Osteoblast (primary cell): ENCODE results near the gene PI4K2A. TPM values are rescaled to one million over a fixed set of nuclear protein-coding genes. Genes with fewer than 3 reads are reported as not detected.

Source experiments
- DNase-seq: peaks from one replicate; pipeline ENCODE4 v3.0.0; 2011; ENCODE audit warnings: low spot score, mixed read lengths; ENCODE audit not compliant: insufficient read length; ENCODE audit errors: missing footprints
- H2AFZ ChIP-seq: 2 replicates; pipeline ENCODE4 v1.6.0; 2011; ENCODE audit warnings: mild to moderate bottlenecking, low read length
- H3K27ac ChIP-seq: 2 replicates; pipeline ENCODE4 v1.5.1; 2011; ENCODE audit warnings: mild to moderate bottlenecking, low read depth, low read length, moderate library complexity
- H3K27me3 ChIP-seq: 2 replicates; pipeline ENCODE4 v1.6.0; 2012; ENCODE audit warnings: mild to moderate bottlenecking, control low read depth, inconsistent platforms, low read length, moderate library complexity; ENCODE audit not compliant: insufficient read depth
- H3K36me3 ChIP-seq: 2 replicates; pipeline ENCODE4 v1.5.1; 2011; ENCODE audit warnings: mild to moderate bottlenecking, low read length, control low read depth, moderate library complexity; ENCODE audit not compliant: insufficient read depth
- H3K4me1 ChIP-seq: 2 replicates; pipeline ENCODE4 v1.5.1; 2011; ENCODE audit warnings: mild to moderate bottlenecking, low read length, control low read depth, moderate library complexity; ENCODE audit not compliant: insufficient read depth
- H3K4me2 ChIP-seq: 2 replicates; pipeline ENCODE4 v1.6.0; 2011; ENCODE audit warnings: mild to moderate bottlenecking, low read length; ENCODE audit not compliant: insufficient read depth
- H3K4me3 ChIP-seq: fragments of 200-600 bp; sonication (generic); 3 replicates; pipeline ENCODE4 v1.5.1; 2012; ENCODE audit warnings: mild to moderate bottlenecking, low read length, inconsistent platforms; ENCODE audit not compliant: insufficient read depth
- H3K79me2 ChIP-seq: 2 replicates; pipeline ENCODE4 v1.6.0; 2012; ENCODE audit warnings: mild to moderate bottlenecking, low read length, control low read depth, inconsistent platforms; ENCODE audit not compliant: insufficient read depth
- H3K9me3 ChIP-seq: 2 replicates; pipeline ENCODE4 v1.5.1; 2011; ENCODE audit warnings: low read depth, low read length, control low read depth
- H4K20me1 ChIP-seq: 2 replicates; pipeline ENCODE4 v1.6.0; 2012; ENCODE audit warnings: mild to moderate bottlenecking, low read length, control low read depth; ENCODE audit not compliant: insufficient read depth
- CTCF ChIP-seq: IDR thresholded peaks from 2 replicates; pipeline ENCODE4 v1.5.1; 2011; ENCODE audit warnings: mild to moderate bottlenecking, low read depth, low read length, moderate library complexity; ENCODE audit errors: extremely low read depth
- total RNA-seq: library from RNA; depleted of rRNA; stranded (reverse); fragments of >200 nt; gene quantifications from 2 replicates; pipeline ENCODE4 v1.2.3, GENCODE V29; 2012

The PI4K2A gene
- total RNA-seq, 1 donor = 23.5 TPM

DNA sequence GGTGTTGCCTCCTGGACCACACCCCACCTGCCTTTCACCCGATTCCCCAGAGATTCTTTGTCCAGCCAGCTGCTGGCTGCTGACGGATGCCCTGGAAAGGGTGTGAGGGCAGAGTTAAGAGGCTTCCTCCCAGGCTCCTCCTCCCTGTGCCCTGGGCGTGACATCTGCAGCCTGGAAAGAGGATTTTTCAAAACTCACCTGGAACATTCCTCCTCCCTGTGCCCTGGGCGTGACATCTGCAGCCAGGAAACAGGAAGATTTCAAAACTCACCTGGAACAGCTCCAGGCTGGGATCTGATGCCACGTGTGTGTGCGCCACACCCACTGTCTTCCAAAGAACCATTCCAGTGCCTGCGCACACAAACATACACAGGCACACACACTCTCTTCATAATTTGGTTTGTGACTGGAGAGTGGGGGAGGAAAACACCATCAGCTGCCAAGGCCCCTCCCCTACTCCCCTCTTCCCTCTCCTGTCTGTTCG is 78.2 kb downstream of the PI4K2A start:
- no peak overlapping the region for H3K27ac ChIP-seq
- no peaks in the 10 kb centered on the region for H3K27me3 ChIP-seq
- no peak for TF ChIP-seq CTCF
- H3K79me2 ChIP-seq = peaks cover 53% of the 10 kb centered on the region
- H3K4me3 ChIP-seq = no peak overlapping the region
- H3K4me2 ChIP-seq = no peak overlapping the region
- H3K9me3 ChIP-seq = no peaks in the 10 kb centered on the region
- peaks cover 19% of the 10 kb centered on the region for H3K4me1 ChIP-seq
- H3K36me3 ChIP-seq = peaks cover 32% of the 10 kb centered on the region
- peaks cover 34% of the 10 kb centered on the region for H4K20me1 ChIP-seq
- no peak overlapping the region for H2AFZ ChIP-seq
- no peak for DNase-seq

DNA sequence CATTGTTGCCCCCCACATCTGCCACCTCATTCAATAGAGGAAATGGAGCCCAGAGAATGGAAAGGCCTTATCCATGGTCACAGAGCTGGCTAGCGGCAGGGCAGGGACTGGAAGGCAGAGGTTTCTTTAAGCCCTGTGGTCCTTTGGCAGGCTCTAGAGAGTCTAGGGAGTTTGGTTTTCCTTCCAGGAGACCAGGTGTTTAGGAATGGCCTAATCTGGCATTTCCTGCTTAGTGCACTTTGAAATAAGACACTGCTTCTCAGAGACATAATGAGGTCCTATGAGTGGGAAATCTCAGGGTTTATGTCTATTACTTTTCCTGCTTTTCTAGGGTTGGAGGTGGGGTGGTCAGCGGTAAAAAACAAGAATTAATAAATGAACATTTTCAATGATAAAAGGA is 79.1 kb downstream of the PI4K2A start:
- Histone ChIP-seq H3K79me2 (peaks cover 45% of the 10 kb centered on the region), H3K4me2 (no peak overlapping the region), H3K4me1 (peaks cover 22% of the 10 kb centered on the region), H4K20me1 (peaks cover 34% of the 10 kb centered on the region), H3K9me3 (no peaks in the 10 kb centered on the region), H3K27me3 (no peaks in the 10 kb centered on the region), H2AFZ (no peak overlapping the region), H3K27ac (no peak overlapping the region), H3K36me3 (peaks cover 32% of the 10 kb centered on the region), H3K4me3 (no peak overlapping the region)
- DNase-seq = no peak
- TF ChIP-seq CTCF = no peak

DNA sequence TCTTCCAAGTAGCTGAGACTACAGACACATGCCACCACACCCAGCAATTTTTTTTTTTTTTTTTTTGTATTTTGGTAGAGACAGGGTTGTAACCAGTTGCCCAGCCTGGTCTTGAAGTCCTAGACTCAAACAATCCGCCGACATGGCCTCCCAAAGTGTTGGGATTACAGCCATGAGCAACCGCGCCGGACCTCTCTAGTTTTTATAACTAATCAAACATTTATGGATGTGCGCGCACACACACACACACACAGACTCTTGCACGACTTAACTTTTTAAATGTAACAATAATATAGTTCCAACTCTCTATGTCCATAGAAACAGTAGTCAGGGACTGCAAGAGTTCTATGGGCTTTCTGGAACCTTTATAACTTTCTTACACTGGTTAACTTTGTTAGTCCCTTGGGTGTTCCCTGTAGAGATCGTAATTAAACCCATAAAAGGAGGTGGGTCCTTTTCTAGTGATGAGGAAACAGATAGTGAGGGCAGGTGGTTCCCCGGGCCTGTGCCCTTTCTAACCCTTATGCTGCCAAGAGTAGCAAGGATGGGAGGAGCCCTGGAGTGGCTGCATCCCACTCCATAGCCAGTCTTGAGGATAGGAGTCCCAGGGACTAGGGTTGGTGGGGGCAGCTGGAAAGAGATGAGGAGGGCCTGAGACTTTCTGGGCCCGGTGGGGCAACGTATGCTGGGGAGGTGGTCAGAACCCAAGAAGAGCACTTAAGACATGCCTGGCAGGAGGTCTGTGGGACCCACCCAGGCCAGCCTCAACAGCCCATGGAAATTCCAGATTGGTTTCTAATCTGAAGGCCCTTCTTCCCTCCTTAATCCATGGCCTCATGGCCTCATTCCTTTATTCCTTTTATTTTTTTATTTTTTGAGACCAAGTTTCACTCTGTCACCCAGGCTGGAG is 81.7 kb downstream of the PI4K2A start:
- peaks cover 21% of the 10 kb centered on the region for H3K36me3 ChIP-seq
- peaks cover 12% of the 10 kb centered on the region for H4K20me1 ChIP-seq
- H2AFZ ChIP-seq = no peak overlapping the region
- H3K4me3 ChIP-seq = no peak overlapping the region
- no peak overlapping the region for H3K4me2 ChIP-seq
- H3K9me3 ChIP-seq = no peaks in the 10 kb centered on the region
- H3K27ac ChIP-seq = no peak overlapping the region
- no peak for DNase-seq
- peaks cover 20% of the 10 kb centered on the region for H3K79me2 ChIP-seq
- no peaks in the 10 kb centered on the region for H3K27me3 ChIP-seq
- peaks cover 9% of the 10 kb centered on the region for H3K4me1 ChIP-seq
- TF ChIP-seq CTCF = no peak

DNA sequence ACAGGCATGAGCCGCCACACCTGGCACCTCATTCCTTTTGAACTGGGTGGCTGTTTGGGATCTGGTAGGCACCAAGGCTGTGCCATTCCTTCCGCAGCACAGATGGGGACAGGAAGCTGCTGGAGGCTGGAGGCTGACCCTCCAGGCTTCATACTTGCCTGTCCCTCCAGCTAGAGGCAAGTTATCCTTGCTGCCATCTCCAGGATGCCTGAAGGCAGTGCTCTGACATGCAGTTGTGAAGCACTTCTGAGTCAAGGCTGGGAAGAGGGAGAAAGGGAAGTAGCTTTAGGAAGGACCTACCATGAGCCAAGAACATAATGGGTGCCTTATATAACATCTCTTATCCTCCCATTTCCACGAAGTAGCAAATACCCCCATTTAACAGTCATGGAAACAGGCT is 82.5 kb downstream of the PI4K2A start:
- TF ChIP-seq CTCF = no peak
- Histone ChIP-seq H3K79me2 (peaks cover 11% of the 10 kb centered on the region), H3K27ac (no peak overlapping the region), H3K9me3 (no peaks in the 10 kb centered on the region), H3K4me2 (no peak overlapping the region), H3K4me1 (peaks cover 9% of the 10 kb centered on the region), H3K27me3 (no peaks in the 10 kb centered on the region), H3K36me3 (peaks cover 12% of the 10 kb centered on the region), H4K20me1 (peaks cover 4% of the 10 kb centered on the region), H2AFZ (no peak overlapping the region), H3K4me3 (no peak overlapping the region)
- DNase-seq = no peak
